Type B pancreatic cell (in vitro differentiated cells): ENCODE data around the gene ZBTB8A. TPM values are rescaled to one million over a fixed set of nuclear protein-coding genes. Genes with fewer than 3 reads are reported as not detected.

Source experiments
- DNase-seq: peaks from one replicate; pipeline ENCODE4 v3.0.0; 2021; ENCODE audit warnings: mixed read lengths; ENCODE audit not compliant: unreplicated experiment; ENCODE audit errors: extremely low spot score
- H3K27ac Mint-ChIP-seq: 2 replicates; pipeline ENCODE4 v1.8.0; 2021; ENCODE audit warnings: mild to moderate bottlenecking, mixed read lengths
- H3K27me3 Mint-ChIP-seq: 2 replicates; pipeline ENCODE4 v1.8.0; 2021; ENCODE audit warnings: mixed read lengths
- H3K36me3 Mint-ChIP-seq: 2 replicates; pipeline ENCODE4 v1.8.0; 2021; ENCODE audit warnings: mixed read lengths
- H3K4me1 Mint-ChIP-seq: one replicate; pipeline ENCODE4 v1.8.0; 2021; ENCODE audit warnings: mixed read lengths; ENCODE audit not compliant: unreplicated experiment
- H3K4me3 Mint-ChIP-seq: 2 replicates; pipeline ENCODE4 v1.8.0; 2021; ENCODE audit warnings: mild to moderate bottlenecking, mixed read lengths
- H3K9me3 Mint-ChIP-seq: 2 replicates; pipeline ENCODE4 v1.8.0; 2021; ENCODE audit warnings: mixed read lengths
- CTCF ChIP-seq: fragments of 200-600 bp; sonication (generic); conservative IDR thresholded peaks from 2 replicates; pipeline ENCODE4 v1.5.0; 2021; ENCODE audit warnings: antibody characterized with exemption, mild to moderate bottlenecking
- total RNA-seq: library from RNA; stranded (reverse); gene quantifications from 2 replicates; pipeline ENCODE4 v1.2.1, GENCODE V29; 2021; ENCODE audit warnings: low replicate concordance

ZBTB8A gene
- total RNA-seq, 1 donor from 2014 or later, result 9.5 TPM

GRCh38 chr1:32647308-32648134, 108.3 kb downstream of the ZBTB8A start:
- DNase-seq, result no peak
- H3K36me3 Mint-ChIP-seq, result peaks cover 14% of the 10 kb centered on the region
- H3K9me3 Mint-ChIP-seq, result no peaks in the 10 kb centered on the region
- no peak overlapping the region for H3K27ac Mint-ChIP-seq
- H3K27me3 Mint-ChIP-seq, result no peaks in the 10 kb centered on the region
- peaks cover 20% of the 10 kb centered on the region for H3K4me1 Mint-ChIP-seq
- H3K4me3 Mint-ChIP-seq, result peak overlapping the region; percentile 86
- no peak for TF ChIP-seq CTCF

GRCh38 chr1:32650248-32650751, 111.1 kb downstream of the ZBTB8A start, which contains the start of gene ZBTB8OS:
ZBTB8OS (minus strand) TSS chr1:32650550; CDS start chr1:32650529, 21 bp downstream.
- Mint-ChIP-seq H3K9me3 (no peaks in the 10 kb centered on the region), H3K27ac (peak within 1 kb of the TSS; percentile 100), H3K4me1 (peaks cover 27% of the 10 kb centered on the region), H3K36me3 (peaks cover 26% of the 10 kb centered on the region), H3K27me3 (no peaks in the 10 kb centered on the region), H3K4me3 (peak within 1 kb of the TSS; percentile 94)
- DNase-seq, result peak; percentile 81
- no peak for TF ChIP-seq CTCF

GRCh38 chr1:32650752-32651460, 111.7 kb downstream of the ZBTB8A start, which contains the start of gene RBBP4:
RBBP4 (plus strand) TSS chr1:32651208; CDS start chr1:32651307, 99 bp downstream.
- Mint-ChIP-seq H3K36me3 (peaks cover 30% of the 10 kb centered on the region), H3K4me1 (peaks cover 33% of the 10 kb centered on the region), H3K9me3 (no peaks in the 10 kb centered on the region), H3K27ac (peak within 1 kb of the TSS; percentile 100), H3K4me3 (peak within 1 kb of the TSS; percentile 94), H3K27me3 (no peaks in the 10 kb centered on the region)
- TF ChIP-seq CTCF, result no peak
- DNase-seq, result peak; percentile 100

- TF ChIP-seq CTCF, result no peak
- H3K4me1 Mint-ChIP-seq, result peaks cover 33% of the 10 kb centered on the region
- H3K9me3 Mint-ChIP-seq, result no peaks in the 10 kb centered on the region
- no peaks in the 10 kb centered on the region for H3K27me3 Mint-ChIP-seq
- peak overlapping the region; percentile 94 for H3K4me3 Mint-ChIP-seq
- H3K36me3 Mint-ChIP-seq, result peaks cover 31% of the 10 kb centered on the region
- DNase-seq, result no peak
- H3K27ac Mint-ChIP-seq, result peak overlapping the region; percentile 100
These were observed 112.3 kb downstream of the ZBTB8A start for GRCh38 chr1:32651461-32652073.

- Mint-ChIP-seq H3K27me3 (no peaks in the 10 kb centered on the region), H3K36me3 (peaks cover 38% of the 10 kb centered on the region), H3K4me1 (peaks cover 36% of the 10 kb centered on the region), H3K27ac (peak overlapping the region; percentile 100), H3K9me3 (no peaks in the 10 kb centered on the region), H3K4me3 (peak overlapping the region; percentile 94)
- no peak for DNase-seq
- TF ChIP-seq CTCF, result no peak
These were observed 113.2 kb downstream of the ZBTB8A start for GRCh38 chr1:32652244-32652962.
